ENCODE results near the gene CDV3.

Gene CDV3

GRCh38 chr3:133606342-133606741 is 32.9 kb downstream of the CDV3 start:
- DNase-seq (ENCODE audit: low read depth in 2 of 2): no peak

- no peak for DNase-seq (ENCODE audit: low read depth in 2 of 2)
Measured at GRCh38 chr3:133606902-133607301, 33.4 kb downstream of the CDV3 start.

- DNase-seq (ENCODE audit: low read depth in 2 of 2): no peak
Measured at GRCh38 chr3:133607816-133608215, 34.3 kb downstream of the CDV3 start.

GRCh38 chr3:133608388-133608787 is 34.9 kb downstream of the CDV3 start:
- DNase-seq (ENCODE audit: low read depth in 2 of 2): no peak

- no peak for DNase-seq (ENCODE audit: low read depth in 2 of 2)
Measured at GRCh38 chr3:133610031-133610430, 36.5 kb downstream of the CDV3 start.

GRCh38 chr3:133611534-133611933 is 38.0 kb downstream of the CDV3 start:
- no peak for DNase-seq (ENCODE audit: low read depth in 2 of 2)

- DNase-seq (ENCODE audit: low read depth in 2 of 2): no peak
Measured at GRCh38 chr3:133620066-133620784, 46.7 kb downstream of the CDV3 start.

GRCh38 chr3:133627789-133628188 is 54.3 kb downstream of the CDV3 start:
- no peak for DNase-seq (ENCODE audit: low read depth in 2 of 2)

GRCh38 chr3:133629146-133629545 is 55.7 kb downstream of the CDV3 start:
- no peak for DNase-seq (ENCODE audit: low read depth in 2 of 2)

GRCh38 chr3:133633439-133633838 is 60.0 kb downstream of the CDV3 start:
- no peak for DNase-seq (ENCODE audit: low read depth in 2 of 2)

Data from stimulated activated CD8-positive, alpha-beta memory T cell treated with anti-CD3 and anti-CD28 coated beads, Interleukin-2, amount 100 ng/mL, for 1 hour (primary cell).